ENCODE data around the gene POLR3GL.
"Not testable (repeated sequence)": the region's sequence is repeated elsewhere in the genome, so short reads cannot be mapped to it uniquely, and the experiment has no call there.

POLR3GL gene

GRCh38 chr1:146021050-146021445 is 56.6 kb downstream of the POLR3GL start:
- H3K9ac ChIP-seq: no peak overlapping the region

GRCh38 chr1:146021622-146022402 is 57.3 kb downstream of the POLR3GL start, which contains the start of gene HJV:
HJV (minus strand) TSS chr1:146021735; CDS start chr1:146020231, 1,504 bp downstream.
- Histone ChIP-seq H3K36me3 (no peaks in the 10 kb centered on the region), H4K20me1 (no peaks in the 10 kb centered on the region), H3K4me3 (no peak within 1 kb of the TSS), H3K4me1 (peaks cover 0 to 6% (median 4%) of the 10 kb centered on the region in 10 experiments; a peak in 7 of 20 replicates), H3K27me3 (peaks cover 15 to 32% (median 27%) of the 10 kb centered on the region in 11 experiments; a peak in 21 of 22 replicates), H3K9me3 (replicated peaks in 1 of 11) (peaks cover 0 to 8% (median 0%) of the 10 kb centered on the region in 11 experiments; a peak in 1 of 22 replicates), H3K9ac (no peak within 1 kb of the TSS), H3K4me2 (peak within 1 kb of the TSS in 6 of 11 experiments; percentile 3 to 27 (median 16); a peak in 4 of 22 replicates), H3K27ac (no peak within 1 kb of the TSS)
- no peak for TF ChIP-seq Cebpa-rat (IDR thresholded peaks at IDR 0.05)

More at GRCh38 chr1:146021050-146021445, 56.6 kb downstream of the POLR3GL start:
- Histone ChIP-seq H3K4me2 (no peak overlapping the region), H3K9me3 (replicated peaks in 1 of 11) (peaks cover 0 to 8% (median 0%) of the 10 kb centered on the region in 11 experiments; a peak in 1 of 22 replicates), H3K27me3 (peaks cover 15 to 32% (median 27%) of the 10 kb centered on the region in 11 experiments; a peak in 21 of 22 replicates), H3K4me3 (no peak overlapping the region), H3K4me1 (peaks cover 0 to 6% (median 4%) of the 10 kb centered on the region in 10 experiments; a peak in 7 of 20 replicates), H4K20me1 (no peaks in the 10 kb centered on the region), H3K27ac (no peak overlapping the region), H3K36me3 (no peaks in the 10 kb centered on the region)
- TF ChIP-seq Cebpa-rat (IDR thresholded peaks at IDR 0.05): no peak

- Histone ChIP-seq H3K36me3 (no peaks in the 10 kb centered on the region), H3K27me3 (peaks cover 15 to 30% (median 27%) of the 10 kb centered on the region in 11 experiments; a peak in 21 of 22 replicates), H3K27ac (no peak overlapping the region), H3K4me1 (peaks cover 0 to 6% (median 4%) of the 10 kb centered on the region in 10 experiments; a peak in 7 of 20 replicates), H4K20me1 (no peaks in the 10 kb centered on the region), H3K4me2 (peak overlapping the region in 5 of 11 experiments; percentile 3 to 27 (median 17); a peak in 3 of 22 replicates), H3K9ac (no peak overlapping the region), H3K9me3 (replicated peaks in 1 of 11) (peaks cover 0 to 8% (median 0%) of the 10 kb centered on the region in 11 experiments; a peak in 1 of 22 replicates), H3K4me3 (no peak overlapping the region)
- no peak for TF ChIP-seq Cebpa-rat (IDR thresholded peaks at IDR 0.05)
Measured at GRCh38 chr1:146022403-146023127, 58.1 kb downstream of the POLR3GL start.

- H3K9me3 ChIP-seq (replicated peaks in 1 of 11); H3K9ac ChIP-seq: not testable (repeated sequence)
Measured at GRCh38 chr1:146025787-146026495, 61.5 kb downstream of the POLR3GL start.

GRCh38 chr1:146026650-146027049 is 62.2 kb downstream of the POLR3GL start:
- H3K4me1 ChIP-seq; H3K4me3 ChIP-seq; H3K9ac ChIP-seq; H4K20me1 ChIP-seq; H3K27me3 ChIP-seq; H3K4me2 ChIP-seq; H3K36me3 ChIP-seq; H3K27ac ChIP-seq; H3K9me3 ChIP-seq (replicated peaks in 1 of 11): not testable (repeated sequence)

More at GRCh38 chr1:146025787-146026495, 61.5 kb downstream of the POLR3GL start:
- not testable (repeated sequence) for H3K4me3 ChIP-seq, H3K4me1 ChIP-seq, H4K20me1 ChIP-seq, H3K27ac ChIP-seq, H3K4me2 ChIP-seq, H3K27me3 ChIP-seq, H3K36me3 ChIP-seq
